GM18498 (cell line): ENCODE results near the gene SRGAP2C.
"Not testable (repeated sequence)": the region's sequence is repeated elsewhere in the genome, so short reads cannot be mapped to it uniquely, and the experiment has no call there.

ENCODE experiments used
- ATAC-seq: cut with Tn5 transposase; IDR thresholded peaks from one replicate; pipeline ENCODE4 v1.9.1; 2021; ENCODE audit warnings: mild to moderate bottlenecking, moderate library complexity; ENCODE audit not compliant: unreplicated experiment

Gene SRGAP2C

DNA sequence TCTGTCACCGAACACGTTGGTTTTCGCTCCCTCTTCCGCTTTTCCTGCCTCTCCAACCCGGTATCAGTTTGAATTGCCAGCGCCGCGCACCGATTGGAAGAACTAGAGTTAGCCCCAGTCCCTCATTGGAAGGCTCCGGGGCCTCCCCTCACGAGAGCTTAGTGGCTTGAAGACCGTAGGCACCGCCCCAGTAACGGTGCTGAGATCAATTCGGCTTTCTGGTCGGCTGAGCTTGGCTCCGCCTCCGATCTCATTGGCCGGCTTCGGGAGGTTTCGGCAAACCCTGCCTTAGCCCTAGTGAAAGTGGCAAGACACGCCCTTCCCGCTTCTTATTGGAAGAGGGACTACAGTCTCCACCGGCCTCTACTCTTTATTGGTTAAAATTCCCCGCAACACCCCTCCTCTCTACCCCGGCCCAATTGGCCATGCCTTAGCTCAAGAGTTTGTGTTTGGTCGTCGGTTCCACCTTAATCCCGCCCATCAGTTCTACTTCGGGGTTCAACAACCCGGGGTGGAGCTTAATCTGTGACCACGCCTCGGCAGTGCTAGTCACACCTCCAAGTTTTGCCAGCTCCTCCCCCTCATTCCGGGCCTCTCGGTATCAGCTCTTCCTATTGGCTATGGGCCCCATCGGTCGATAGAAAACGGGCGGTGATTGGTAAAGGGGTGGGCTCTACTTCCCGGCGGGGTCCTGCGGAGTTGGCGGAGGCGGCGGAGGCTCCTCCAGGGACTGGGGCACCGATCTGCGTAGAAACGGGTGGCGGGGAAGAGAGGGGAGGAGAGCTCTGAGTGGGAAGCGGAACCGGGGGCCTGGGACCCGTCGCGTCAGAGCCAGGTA, at the start of gene SRGAP2C, which contains the start of gene FAM72B:
Gene SRGAP2C, plus strand, starts transcription at position 686 of the 838 bp plus-strand sequence. CDS start 2,472 bp downstream, outside the sequence.
Gene FAM72B, minus strand, starts transcription at position 51 of the 838 bp plus-strand sequence. CDS start 851 bp downstream, outside the sequence.
- peak; percentile 82 for ATAC-seq

DNA sequence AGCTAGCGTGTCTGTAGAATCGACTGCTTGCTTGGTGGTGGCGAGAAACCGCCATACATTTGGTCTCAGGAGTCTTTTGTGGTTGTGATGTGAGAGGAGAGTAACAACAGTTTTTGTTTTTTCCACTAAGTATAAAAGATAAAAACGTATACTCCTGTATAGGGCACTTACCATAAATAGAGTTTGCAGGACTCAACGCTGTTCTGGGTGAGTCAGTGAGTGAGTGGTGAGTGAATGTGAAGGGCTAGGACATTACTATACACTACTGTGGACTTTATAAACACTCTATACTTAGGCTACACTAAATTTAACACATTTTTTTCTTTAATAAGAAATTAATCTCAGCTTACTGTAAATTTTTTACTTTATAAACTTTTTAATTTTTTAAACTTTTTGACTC, 44.4 kb upstream of the SRGAP2C start:
- not testable (repeated sequence) for ATAC-seq

DNA sequence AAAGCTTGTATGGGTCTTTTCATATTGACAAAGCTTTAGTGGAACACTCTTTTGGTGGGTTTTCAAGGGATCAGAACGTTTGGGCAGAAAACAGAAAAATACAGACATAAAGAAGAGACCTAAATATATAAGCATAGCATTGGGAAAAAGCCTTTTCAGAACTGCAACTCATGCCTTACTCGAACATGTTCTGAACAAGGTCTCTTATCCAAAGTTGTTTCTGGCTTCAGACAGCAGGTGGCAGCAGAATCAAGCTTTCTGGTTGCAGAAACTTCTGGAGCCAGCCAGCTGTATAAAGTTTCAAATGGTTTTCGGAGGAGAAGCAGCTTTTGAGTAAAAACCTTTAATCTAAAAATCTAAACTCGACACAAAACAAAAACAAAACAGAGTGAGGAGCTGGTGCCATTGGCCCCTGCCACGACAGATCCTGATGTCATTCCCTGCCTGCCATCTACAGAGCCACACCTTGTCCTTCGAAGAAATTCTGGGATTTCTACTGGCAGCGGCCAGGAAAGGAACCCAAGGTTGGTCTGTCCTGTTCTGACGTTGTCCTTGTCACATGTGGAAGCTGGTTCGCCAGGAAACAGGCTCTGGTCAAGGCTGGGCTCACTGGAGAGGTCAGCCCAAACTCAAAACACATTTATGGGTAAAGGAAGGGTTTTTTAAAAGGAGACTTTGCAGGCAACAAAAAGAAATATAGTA, 36.1 kb upstream of the SRGAP2C start:
- ATAC-seq, result not testable (repeated sequence)

DNA sequence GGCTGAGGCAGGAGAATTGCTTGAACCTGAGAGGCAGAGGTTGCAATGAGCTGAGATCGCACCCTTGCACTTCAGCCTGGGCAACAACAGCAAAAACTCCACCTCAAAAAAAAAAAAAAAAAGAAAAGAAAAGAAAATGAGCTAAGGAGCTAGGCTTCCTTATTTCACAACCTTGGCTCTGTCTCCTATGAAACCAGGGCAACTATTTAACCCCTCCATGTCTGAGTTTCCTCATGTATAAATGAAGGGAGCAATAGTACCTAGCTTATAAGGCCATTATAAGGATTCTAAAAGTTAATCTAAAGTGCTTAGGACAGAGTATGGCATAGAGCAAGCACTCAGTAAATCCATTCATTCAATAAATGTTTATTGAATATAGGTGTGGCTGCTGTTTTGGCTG, 33.5 kb upstream of the SRGAP2C start:
- not testable (repeated sequence) for ATAC-seq

DNA sequence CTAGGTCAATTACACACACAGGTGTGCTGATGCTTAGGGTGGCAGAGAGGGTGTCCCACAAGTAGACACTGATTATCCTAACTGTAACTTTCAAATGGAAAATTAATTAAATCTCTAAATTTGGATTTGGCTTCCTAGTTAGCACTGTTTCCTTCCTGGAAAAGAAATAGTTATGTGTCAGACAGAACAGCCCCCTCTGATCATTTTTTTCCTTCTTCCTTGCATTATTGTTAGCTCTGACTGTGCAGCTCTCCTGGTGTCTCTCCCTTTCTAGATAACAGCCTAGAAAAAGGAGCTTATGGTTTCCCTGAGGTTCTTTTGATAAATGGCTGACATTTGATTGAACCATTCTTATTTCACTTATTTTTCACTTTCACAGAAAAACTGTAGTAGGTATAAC, 32.0 kb upstream of the SRGAP2C start:
- not testable (repeated sequence) for ATAC-seq

DNA sequence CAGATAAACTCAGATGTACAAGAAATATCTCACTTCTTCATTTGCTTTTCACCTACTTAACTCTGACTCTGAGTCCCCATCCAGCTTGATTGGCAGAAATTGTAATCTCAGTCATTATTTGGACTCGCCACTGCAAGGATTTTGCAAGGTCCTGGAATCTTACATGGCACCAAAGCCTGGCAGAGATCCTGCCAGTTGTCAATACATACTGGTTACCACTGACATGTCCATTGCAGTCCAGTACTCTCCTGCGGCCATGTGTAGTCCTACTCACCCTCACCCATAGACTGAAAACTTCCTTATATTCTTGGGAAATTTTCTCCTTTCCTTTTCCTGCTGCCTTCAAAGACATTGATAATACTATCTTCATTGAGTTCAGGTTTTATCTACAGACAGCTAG, 30.0 kb upstream of the SRGAP2C start:
- not testable (repeated sequence) for ATAC-seq

DNA sequence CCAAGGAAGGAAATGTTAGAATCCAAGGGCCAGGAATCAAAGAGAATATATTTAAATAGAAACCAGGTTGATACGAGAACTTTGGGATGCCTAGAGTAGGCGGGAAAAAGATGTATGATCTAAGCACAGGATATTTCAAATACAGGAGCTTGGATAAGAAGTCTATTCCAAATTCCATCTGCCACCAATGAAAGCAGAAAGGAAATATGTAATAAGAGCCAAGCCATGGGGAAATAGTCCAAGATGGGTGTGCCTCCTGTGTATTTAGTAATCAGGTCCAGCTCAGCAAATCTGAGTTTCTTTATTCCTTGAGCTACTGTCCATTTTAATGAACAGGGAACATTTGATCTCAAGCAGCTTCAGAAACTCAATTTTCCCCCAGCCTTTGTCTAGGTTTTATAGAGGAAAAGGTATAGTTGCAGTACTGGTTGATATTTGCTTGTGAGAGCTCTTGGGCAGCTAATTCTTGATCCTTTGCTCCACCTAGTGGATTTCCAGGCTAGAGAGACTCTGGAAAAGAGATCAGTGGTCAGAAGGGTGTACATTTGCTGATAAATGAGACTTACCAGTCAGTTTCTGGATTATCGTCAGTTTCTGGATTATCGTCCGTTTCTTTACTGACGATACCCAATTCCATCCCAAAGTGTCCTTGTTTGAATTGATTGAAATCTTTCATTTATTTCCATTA, 29.0 kb upstream of the SRGAP2C start:
- not testable (repeated sequence) for ATAC-seq

DNA sequence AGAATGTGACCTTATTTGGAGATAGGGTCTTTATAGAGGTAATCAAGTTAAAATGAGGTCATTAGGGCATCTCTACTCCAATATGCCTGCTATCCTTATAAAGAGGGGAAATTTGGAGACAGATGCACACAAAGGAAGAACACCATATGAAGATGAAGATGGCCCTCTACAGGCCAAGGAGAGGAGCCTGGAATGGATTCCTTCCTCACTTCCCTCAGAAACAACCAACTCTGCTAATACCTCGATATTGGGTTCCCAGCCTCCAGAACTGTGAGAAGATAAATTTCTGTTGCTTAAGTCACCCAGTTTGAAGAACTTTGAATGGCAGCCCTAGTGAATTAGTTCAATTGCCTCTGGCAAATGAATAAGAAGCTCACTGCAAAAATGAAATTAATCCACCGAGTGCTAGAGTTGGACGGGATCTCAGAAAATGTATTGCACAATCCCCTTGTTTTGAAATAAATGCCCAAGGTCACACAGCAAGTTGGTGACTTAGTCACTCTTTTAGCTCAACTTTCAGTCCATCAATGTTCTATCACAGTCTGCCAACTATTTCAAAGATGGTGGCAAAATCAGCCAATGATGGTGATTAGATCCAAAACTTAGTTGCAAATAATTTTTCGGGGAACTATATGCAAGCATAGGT, 27.7 kb upstream of the SRGAP2C start:
- ATAC-seq, result not testable (repeated sequence)

DNA sequence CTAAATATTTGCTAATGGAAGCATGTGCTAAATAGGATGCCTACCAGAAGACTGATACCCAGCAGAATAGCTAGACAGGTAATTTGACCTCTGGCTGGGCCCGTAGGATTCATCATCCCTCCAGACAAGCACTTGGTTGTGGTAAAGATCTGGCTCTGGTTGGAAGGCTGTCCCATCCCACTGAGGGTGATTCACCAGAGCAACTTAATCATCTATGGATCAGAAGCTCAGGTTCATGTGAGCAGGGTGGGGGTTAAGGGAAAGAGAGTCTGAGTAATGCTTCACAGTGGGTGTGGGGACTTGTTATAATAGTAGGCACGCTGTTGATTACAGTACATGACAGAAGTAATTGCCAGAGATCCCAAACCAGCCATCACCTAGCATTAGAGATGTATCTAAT, 27.2 kb upstream of the SRGAP2C start:
- ATAC-seq, result not testable (repeated sequence)

DNA sequence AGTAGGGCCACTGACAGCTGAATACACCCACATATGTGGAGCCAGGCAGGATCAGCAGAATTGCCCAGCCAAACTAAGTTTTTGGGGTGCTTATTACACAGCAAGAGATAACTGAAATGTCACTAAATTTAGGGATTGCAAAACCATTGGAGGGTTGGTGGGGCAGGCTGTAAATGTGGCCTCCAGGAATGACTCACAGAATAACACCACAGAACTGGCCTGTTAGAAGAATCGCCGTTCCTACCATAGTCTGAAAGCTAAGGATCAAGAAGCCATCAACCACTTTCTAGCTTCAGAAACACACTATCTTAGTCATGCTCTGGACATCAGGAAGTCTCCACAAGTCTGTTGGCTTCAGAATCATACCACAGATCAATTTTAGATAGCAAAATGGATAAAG, 24.7 kb upstream of the SRGAP2C start:
- not testable (repeated sequence) for ATAC-seq

DNA sequence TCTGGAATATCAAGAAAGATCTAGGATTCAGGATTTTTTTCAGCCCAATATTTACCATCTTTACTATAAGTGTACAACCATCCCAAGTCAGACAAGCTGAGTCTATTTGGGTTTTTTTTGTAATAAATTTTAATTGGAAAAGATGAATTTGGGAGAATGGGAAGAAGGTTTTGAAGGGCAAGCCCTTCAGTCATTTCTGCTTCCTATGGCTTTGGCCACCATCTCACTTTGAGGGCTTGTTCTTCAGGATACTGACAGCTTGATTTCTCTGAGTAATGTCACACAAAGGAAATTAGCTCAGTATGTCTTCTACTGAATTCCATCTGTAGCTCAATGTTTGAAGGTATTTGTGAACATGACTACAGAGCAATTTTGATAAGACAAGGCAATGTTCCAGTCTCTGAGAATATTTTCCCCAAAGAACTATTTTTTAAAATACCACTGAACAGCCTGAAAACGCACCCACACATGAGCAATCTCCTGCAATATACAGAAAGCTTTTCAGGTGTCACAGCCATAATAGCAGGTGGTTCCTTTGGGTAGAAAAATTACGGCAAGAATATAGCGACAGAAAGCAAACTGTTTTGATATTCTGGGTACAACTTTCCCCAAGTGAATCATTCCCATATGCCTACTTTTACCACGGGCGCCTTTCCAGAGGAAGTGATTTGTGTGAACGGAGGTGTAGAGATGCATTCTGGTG, 23.4 kb upstream of the SRGAP2C start:
- not testable (repeated sequence) for ATAC-seq

DNA sequence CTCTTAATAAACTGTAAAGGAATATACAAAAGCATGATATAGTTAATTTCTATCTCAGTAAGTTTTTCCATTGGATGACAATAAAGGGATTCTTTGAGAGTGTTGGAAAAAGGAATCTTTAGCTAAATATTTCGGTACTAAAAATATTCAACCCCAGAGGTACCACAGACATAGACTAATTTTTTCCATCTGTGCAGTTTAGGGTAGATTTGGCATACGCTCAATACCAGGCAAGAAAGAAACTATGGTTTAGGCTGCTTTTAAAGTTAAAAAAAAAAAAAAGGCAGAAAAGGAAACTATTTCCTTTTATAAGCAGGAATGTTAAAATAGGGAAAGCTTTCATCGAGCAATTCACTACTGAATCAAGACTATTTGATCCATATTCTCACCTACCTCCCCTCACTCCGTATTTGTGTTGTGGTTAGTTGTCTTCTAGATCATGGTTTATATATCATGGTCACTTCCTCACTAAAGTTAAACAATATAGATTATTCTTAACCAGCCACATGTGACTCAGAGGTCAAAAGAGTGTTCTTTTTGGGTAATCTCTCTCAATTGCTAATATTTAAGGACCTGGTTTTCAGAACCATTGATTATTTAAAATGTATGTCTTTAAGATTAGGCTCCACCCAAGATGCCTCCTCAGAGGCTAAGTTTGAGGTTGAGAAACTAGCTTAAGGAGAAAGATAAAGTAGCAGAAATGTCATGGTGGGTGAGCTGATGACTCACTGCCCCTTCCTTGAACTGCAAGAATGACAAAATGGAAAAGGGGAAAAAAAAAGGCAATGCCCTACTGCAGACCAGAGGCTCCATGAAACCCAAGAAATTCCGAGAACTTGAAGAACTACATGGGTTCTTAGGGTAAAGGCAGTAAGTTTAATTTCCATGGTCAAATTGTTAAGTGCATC, 20.7 kb upstream of the SRGAP2C start:
- ATAC-seq, result not testable (repeated sequence)

DNA sequence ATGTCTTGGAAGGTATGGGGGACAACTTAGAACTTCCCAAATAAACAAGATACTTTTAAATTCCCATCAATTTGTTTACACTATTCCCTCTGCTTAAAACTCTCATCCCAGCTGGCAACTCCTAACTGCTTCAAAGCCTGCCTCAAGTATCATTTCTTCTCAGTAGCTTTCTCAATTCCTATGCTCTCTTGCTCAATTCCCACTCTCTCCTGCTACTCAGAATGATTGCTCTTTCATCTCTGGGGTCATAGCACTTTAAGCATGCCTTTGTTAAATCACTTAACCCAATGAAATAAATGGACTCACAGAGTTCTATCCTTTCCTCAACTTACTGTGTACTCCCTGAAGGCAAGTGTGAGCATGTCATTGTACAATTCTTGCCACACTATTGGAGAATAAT, 19.5 kb upstream of the SRGAP2C start:
- not testable (repeated sequence) for ATAC-seq

DNA sequence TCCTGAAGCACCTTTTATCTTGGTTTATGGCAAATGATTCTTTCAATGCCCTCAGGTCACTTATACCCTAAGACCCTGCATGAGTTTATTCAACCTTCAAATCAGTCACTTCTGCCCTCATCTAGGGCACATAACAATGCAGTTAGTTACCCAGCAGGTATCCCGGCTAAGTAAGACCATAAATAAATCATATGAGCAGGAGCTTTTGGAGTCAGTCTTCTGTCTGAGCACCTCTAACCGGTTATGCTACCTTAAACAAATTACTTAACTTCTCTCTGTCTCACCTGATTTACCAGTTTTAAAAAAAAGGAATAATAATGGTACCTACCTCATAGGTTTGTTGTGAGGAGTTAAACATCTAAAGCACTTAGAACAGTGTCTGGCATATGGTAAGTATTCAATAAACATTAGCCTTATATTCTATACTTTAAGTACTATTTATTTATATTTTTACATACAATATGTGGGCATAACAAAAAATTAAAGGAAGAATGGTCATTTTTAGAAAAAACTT, 17.5 kb upstream of the SRGAP2C start:
- not testable (repeated sequence) for ATAC-seq

DNA sequence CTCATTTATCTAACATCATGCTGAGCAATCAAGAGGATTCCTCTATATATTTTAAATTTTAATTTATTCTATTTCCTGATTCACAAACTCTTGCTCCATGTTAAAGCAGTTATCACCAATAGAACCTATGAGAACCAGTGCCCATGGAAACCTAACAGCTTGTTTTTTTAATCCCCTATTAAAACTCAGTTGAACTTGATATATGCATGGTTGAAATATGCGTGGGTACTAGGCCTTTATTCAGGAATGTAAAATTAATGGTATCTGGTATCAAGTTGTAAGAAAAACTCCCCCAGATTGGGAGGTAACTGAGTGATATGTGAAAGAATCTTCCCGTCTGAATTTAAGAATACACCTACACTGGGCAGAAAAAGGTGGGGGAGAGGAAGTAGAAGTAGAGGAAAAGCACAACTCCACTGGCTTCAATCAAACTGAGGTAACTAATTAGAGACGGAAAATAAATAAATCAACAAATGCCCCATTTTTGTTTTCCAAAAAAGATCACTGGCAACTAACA, 16.6 kb upstream of the SRGAP2C start:
- not testable (repeated sequence) for ATAC-seq

DNA sequence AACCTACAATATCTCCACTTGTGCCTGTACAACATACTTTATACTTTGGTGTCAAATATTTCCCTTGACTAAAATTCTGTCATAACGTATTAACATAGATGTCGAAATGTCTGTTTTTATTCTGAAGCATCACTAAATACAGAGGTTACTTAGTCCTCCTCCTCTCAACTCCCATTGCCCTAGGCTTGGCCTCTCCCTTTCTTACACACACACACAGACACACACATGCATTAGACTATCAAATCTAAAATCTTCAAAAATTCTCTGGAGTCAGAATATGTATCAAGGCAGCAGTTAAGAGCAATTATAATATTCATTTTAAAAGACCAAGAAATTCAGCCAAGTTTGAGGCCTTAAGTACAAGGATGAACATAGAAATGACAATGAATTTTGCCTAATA, 8.1 kb upstream of the SRGAP2C start:
- ATAC-seq, result not testable (repeated sequence)

DNA sequence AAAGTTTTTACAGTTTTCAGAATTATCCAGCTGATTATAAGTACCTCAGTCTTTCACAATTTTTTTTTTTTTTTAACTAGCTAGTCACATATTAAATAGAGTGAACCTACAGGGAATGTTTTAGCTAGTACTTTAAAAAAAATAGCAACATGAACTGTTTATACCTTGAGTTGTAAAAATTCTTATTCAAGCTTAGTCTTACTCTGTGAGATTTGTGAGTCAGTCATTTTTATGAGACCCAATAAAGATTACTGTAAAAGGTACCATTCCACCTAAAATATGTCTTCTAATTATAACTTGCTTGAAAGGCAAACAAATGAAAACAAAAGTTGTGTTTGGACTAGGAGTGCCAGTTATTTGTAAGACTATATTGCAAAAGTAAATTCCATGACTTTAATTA, 6.6 kb upstream of the SRGAP2C start:
- ATAC-seq, result not testable (repeated sequence)

DNA sequence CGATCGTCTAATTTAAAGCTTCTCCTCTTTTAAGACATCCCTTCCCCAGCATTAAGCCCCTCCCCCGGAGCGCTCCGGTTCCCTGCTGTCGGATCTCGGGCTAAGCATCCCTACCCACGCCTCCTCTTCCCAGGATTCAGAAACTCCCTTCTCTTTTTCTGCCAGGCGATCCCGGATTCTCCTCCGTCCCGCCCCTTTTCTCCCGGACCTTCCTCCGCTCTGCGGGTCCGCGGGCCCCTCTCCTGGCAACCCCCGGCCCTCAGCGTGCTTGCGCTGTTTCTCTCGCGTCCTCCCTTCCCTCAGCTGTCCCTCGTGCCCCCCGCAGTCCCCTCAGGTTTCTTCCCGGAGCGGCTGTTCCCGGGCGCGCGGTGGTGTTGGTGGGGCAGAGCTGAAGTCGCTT, 908 bp upstream of the SRGAP2C start:
- not testable (repeated sequence) for ATAC-seq
